Stimulated activated naive B cell treated with anti-CD40 and anti-IgM and Interleukin-4, amounts not matched to agents 10 μg/mL and 1 μg/mL and 100 μg/mL, for 72 hours (primary cell): Measurements from ENCODE around the gene RDH5.

ENCODE experiments used
- ATAC-seq, 2 donors: fragments of 150-1000 bp; cut with Tn5 transposase; replicated peaks; 2 replicates each; pipeline ENCODE4 v1.10.0; 2021; ENCODE audit warnings: moderate library complexity in 1 of 2
- DNase-seq: peaks from one replicate; pipeline ENCODE4 v3.0.0; 2021
- H3K27ac Mint-ChIP-seq: one replicate; pipeline ENCODE4 v1.8.0; 2022; ENCODE audit warnings: mild to moderate bottlenecking, mixed read lengths
- H3K27me3 Mint-ChIP-seq, 2 donors: one replicate each; pipeline ENCODE4 v1.8.0; 2022; ENCODE audit warnings: mixed read lengths in 2 of 2
- H3K36me3 Mint-ChIP-seq, 2 donors: one replicate each; pipeline ENCODE4 v1.8.0; 2022; ENCODE audit warnings: mixed read lengths in 2 of 2, mild to moderate bottlenecking in 1 of 2
- H3K4me1 Mint-ChIP-seq, 2 donors: one replicate each; pipeline ENCODE4 v1.8.0; 2022; ENCODE audit warnings: mixed read lengths in 2 of 2, mild to moderate bottlenecking in 1 of 2
- H3K4me3 Mint-ChIP-seq, 2 donors: one replicate each; pipeline ENCODE4 v1.8.0; 2022; ENCODE audit warnings: mild to moderate bottlenecking in 2 of 2, mixed read lengths in 2 of 2, moderate library complexity in 1 of 2
- H3K9me3 Mint-ChIP-seq, 2 donors: one replicate each; pipeline ENCODE4 v1.8.0; 2022; ENCODE audit warnings: mixed read lengths in 2 of 2, mild to moderate bottlenecking in 1 of 2

The RDH5 gene

DNA sequence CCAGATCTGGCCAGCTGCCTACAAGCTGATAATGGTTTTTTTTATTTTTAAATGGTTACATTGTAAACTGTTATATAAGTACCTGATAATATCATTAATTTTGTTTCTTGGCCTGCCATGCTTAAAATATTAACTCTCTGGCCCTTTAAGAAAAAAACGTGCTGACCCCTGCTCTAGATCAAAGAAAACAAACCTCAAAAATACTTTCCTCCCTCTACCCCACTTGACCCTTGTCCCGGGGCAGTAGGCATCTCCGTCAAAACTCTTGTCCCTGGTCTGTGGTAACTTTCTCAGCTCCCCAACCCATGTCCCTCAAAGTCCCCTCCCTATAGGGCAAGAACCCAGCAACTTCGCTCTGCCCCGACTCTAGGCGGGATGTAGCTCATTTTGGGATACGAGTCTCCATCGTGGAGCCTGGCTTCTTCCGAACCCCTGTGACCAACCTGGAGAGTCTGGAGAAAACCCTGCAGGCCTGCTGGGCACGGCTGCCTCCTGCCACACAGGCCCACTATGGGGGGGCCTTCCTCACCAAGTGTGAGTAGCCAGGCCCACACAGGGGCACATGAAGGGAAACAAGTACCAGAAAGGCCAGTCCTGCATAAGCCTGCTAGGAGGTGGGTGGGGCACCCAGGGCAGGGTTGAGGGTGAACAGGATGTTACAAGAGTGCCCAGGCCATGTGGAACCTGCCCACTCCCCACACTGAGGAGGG is 3.5 kb downstream of the RDH5 start:
- Mint-ChIP-seq H3K9me3 (no peaks in the 10 kb centered on the region), H3K27me3 (no peaks in the 10 kb centered on the region), H3K36me3 (peaks cover 12 to 29% of the 10 kb centered on the region in 2 donors), H3K27ac (peak overlapping the region; percentile 32), H3K4me1 (peaks cover 28 to 44% of the 10 kb centered on the region in 2 donors), H3K4me3 (no peak overlapping the region)
- DNase-seq (no peak), ATAC-seq (no peak)

DNA sequence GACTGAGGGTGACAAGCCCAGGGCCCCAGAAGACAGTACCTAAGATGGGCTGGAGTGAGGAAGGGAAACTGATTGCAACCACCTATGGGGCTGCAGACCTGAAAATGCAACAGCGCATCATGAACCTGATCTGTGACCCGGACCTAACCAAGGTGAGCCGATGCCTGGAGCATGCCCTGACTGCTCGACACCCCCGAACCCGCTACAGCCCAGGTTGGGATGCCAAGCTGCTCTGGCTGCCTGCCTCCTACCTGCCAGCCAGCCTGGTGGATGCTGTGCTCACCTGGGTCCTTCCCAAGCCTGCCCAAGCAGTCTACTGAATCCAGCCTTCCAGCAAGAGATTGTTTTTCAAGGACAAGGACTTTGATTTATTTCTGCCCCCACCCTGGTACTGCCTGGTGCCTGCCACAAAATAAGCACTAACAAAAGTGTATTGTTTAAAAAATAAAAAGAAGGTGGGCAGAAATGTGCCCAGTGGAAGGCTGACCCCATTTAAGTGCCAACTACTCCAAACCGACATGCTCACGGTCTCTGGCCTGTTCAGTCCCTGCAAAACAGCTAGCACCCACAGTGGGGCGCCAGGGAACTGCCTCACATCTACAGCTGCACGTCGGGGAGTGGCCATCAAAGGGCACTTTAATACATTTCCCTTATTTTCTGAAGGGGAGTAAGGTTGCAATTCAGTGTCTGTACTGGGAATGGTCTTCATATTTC is 4.2 kb downstream of the RDH5 start:
- ATAC-seq (peak; percentile 37 to 46), DNase-seq (peak; percentile 38)
- peaks cover 12 to 26% of the 10 kb centered on the region in 2 donors for H3K36me3 Mint-ChIP-seq
- H3K4me3 Mint-ChIP-seq = no peak overlapping the region
- H3K9me3 Mint-ChIP-seq = no peaks in the 10 kb centered on the region
- H3K27me3 Mint-ChIP-seq = no peaks in the 10 kb centered on the region
- H3K27ac Mint-ChIP-seq = peak overlapping the region; percentile 68
- H3K4me1 Mint-ChIP-seq = peaks cover 28 to 41% of the 10 kb centered on the region in 2 donors

DNA sequence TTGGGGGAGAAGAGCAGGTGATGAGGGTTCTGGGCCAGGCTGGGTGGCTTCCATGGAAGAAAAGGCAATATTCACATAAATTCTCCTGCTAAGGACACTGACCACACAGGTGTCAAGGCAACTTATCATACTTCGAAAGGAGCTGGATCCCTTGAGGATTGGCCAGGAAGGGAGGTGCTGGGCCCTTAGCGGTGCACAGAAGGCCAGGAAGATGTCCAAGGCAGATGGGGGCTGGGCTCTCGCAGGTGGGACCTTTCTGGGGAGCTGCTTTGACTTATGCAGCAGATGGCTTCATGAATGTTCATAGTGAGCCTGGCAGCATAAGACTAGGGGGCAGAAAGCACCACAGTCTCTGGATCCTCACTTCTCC is 4.7 kb downstream of the RDH5 start:
- H3K4me3 Mint-ChIP-seq = no peak overlapping the region
- DNase-seq (no peak), ATAC-seq (no peak)
- H3K36me3 Mint-ChIP-seq = peaks cover 12 to 30% of the 10 kb centered on the region in 2 donors
- H3K27me3 Mint-ChIP-seq = no peaks in the 10 kb centered on the region
- H3K4me1 Mint-ChIP-seq = peaks cover 31 to 43% of the 10 kb centered on the region in 2 donors
- H3K27ac Mint-ChIP-seq = peak overlapping the region; percentile 68
- no peaks in the 10 kb centered on the region for H3K9me3 Mint-ChIP-seq

DNA sequence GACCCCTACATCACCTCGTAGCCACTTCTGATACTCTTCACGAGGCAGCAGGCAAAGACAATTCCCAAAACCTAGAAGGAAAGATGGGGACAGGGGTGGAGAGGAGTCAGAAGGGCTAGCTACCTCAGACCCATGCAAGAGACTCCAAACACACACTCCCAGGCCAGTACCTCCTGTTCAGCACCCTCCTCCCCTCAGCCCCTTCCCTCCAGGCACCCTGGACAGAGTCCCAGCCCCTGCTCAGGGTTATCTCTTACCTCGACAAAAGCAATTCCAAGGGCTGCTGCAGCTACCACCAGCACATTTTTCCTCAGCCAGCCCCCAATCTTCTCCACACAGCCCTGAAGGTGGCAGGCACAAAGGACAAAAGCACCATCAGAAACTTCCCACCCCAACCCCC is 5.4 kb downstream of the RDH5 start:
- no peak for ATAC-seq
- Mint-ChIP-seq H3K36me3 (peaks cover 13 to 35% of the 10 kb centered on the region in 2 donors), H3K27me3 (no peaks in the 10 kb centered on the region), H3K27ac (peak overlapping the region; percentile 7), H3K9me3 (no peaks in the 10 kb centered on the region), H3K4me3 (no peak overlapping the region), H3K4me1 (peaks cover 37 to 49% of the 10 kb centered on the region in 2 donors)
- no peak for DNase-seq

DNA sequence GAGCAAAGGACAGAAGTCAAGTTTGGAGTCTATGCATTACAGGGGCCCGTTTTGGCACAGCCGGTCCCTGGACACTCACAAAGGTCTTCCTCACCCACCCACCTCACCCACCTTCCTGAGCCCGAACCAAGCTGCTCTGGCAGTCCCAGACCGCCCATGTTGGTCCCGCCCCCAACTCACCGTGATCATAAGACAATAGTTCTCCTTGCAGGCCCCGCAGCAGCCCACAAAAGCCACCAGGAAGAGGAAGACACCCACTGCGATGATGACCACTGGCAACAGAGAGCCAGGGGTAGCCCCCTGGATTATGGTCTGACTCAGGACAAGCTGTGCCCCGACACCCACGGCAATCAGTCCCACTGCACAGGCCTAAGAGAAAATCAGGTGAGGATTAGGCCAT is 6.8 kb downstream of the RDH5 start:
- H3K36me3 Mint-ChIP-seq = peaks cover 13 to 35% of the 10 kb centered on the region in 2 donors

DNA sequence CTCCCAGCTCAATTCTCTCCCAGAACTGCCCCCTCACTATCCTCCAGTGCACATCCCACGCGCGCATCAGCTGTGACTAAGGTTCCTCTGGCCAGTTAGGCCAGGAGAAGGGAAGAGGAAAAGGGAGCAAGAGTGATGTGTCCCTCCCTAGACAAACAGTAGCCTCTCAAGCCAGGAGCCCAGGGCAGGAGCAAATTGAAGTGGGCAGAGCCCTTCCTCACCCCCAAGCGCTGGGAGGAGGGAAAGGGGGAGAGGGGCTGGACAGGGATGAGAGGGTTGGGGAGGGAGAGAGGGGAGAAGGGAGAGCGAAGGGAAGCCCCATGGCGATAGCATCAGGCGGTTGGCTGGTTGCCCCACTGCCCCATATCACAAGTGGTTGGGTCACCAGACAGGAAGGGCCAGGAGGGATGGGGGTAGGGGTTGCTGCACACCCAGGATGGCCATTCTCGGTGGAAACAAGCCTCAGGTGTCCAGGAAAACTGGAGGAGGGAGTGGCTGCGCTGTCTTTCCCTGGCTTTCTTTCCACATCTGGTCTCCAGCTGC is 7.5 kb downstream of the RDH5 start:
- no peak for ATAC-seq
- no peak for DNase-seq
- Mint-ChIP-seq H3K36me3 (peaks cover 17 to 40% of the 10 kb centered on the region in 2 donors), H3K4me1 (peaks cover 40 to 57% of the 10 kb centered on the region in 2 donors), H3K27me3 (no peaks in the 10 kb centered on the region), H3K27ac (peak overlapping the region; percentile 65), H3K9me3 (no peaks in the 10 kb centered on the region), H3K4me3 (peak overlapping the region; percentile 90 to 95)

More for the DNA sequence above, 6.8 kb downstream of the RDH5 start:
- no peaks in the 10 kb centered on the region for H3K27me3 Mint-ChIP-seq
- H3K4me3 Mint-ChIP-seq = peak overlapping the region; percentile 90 to 95
- H3K4me1 Mint-ChIP-seq = peaks cover 37 to 52% of the 10 kb centered on the region in 2 donors
- peak overlapping the region; percentile 65 for H3K27ac Mint-ChIP-seq
- ATAC-seq (no peak), DNase-seq (no peak)
- H3K9me3 Mint-ChIP-seq = no peaks in the 10 kb centered on the region

DNA sequence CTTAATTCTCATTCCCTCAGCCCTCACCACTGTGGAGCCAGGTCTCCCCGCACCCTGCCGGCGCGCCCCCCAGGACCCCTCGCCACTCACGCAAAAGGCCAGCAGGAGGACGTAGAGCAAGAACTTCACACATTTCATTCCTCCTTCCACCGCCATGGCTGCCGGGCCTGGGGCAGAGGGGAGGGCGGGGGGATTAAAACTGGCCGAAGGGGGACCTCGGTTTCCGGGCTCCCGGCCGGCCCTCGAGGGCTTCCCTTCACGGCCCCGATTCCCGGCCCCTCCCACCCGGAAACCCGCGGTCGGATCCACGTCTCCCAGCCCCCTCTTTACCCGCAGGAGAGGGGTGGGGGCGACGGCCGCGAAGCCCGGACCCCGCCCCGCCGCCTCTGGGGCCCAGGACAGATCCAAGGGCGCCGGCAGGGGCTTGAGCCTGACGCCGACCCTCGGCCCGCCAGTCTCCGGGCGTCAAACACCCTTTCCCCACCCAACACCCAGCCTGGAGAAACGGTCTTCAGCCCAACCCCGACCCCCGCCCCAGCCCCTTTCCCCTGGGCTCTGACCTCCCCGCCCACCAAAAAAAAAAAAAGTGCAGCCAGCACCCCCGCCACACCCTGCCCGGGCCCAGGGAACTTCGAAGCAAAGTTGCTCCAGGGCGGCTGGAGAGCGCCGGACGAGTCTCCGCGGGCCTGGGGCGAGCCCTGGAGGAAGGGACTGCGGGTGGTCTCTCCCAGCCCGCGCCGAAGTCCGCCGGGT is 8.2 kb downstream of the RDH5 start:
- H3K4me3 Mint-ChIP-seq = peak overlapping the region; percentile 90 to 95
- ATAC-seq (peak; percentile 19 to 26), DNase-seq (no peak)
- peak overlapping the region; percentile 59 for H3K27ac Mint-ChIP-seq
- H3K4me1 Mint-ChIP-seq = peaks cover 40 to 60% of the 10 kb centered on the region in 2 donors
- H3K27me3 Mint-ChIP-seq = no peaks in the 10 kb centered on the region
- H3K9me3 Mint-ChIP-seq = no peaks in the 10 kb centered on the region
- H3K36me3 Mint-ChIP-seq = peaks cover 17 to 40% of the 10 kb centered on the region in 2 donors

DNA sequence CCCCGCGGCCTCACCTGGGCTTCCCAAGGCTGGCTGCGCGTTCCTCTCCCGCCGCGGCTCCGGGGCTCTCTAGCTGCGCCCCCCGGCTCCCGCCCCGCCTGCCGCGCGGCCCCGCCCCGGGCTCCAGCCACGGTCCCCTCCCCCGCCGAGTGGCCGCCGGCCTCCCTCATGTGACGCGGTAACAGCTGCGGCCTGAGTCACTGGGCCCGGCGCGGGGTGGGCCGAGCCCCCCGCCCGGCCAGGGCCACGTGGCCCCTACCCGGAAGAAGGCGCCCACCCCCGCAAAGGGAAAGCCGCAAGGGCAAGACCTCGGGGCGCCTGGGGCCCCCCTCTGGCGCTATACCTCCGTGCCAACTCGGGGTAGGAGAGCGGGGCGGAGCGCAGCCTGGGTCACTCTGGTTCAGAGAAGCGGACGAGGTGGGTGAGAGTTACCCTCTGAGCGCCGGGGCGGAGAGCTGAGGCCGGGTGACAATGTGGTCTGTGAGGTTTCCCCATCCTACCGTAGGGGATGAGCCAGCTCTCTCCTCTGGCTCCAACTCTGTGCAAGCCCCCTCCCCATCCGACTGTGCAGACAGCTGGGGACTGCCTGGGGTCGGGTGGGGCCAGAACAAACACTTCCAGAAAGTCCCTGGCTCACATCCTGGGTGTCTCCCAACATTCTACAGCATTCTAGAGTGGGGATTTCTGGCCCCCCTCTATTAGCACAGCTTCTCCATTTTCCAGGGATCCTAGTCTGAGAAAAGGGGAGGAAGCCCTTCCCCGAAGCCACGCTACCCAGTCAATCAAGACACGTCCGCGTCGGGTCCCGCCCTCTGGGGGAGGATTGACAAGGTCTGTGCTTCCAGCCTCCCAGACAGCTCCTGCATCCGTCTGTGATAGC is 9.0 kb downstream of the RDH5 start, which contains the start of gene CD63:
Gene CD63, minus strand, starts transcription at position 71 of the 880 bp plus-strand sequence. CDS start 668 bp downstream, outside the sequence.
- peaks cover 40 to 60% of the 10 kb centered on the region in 2 donors for H3K4me1 Mint-ChIP-seq
- DNase-seq = peak; percentile 75
- peak within 1 kb of the TSS; percentile 97 for H3K27ac Mint-ChIP-seq
- ATAC-seq = peak; percentile 74 to 80
- no peaks in the 10 kb centered on the region for H3K9me3 Mint-ChIP-seq
- peak within 1 kb of the TSS; percentile 90 to 95 for H3K4me3 Mint-ChIP-seq
- no peaks in the 10 kb centered on the region for H3K27me3 Mint-ChIP-seq
- H3K36me3 Mint-ChIP-seq = peaks cover 14 to 35% of the 10 kb centered on the region in 2 donors

DNA sequence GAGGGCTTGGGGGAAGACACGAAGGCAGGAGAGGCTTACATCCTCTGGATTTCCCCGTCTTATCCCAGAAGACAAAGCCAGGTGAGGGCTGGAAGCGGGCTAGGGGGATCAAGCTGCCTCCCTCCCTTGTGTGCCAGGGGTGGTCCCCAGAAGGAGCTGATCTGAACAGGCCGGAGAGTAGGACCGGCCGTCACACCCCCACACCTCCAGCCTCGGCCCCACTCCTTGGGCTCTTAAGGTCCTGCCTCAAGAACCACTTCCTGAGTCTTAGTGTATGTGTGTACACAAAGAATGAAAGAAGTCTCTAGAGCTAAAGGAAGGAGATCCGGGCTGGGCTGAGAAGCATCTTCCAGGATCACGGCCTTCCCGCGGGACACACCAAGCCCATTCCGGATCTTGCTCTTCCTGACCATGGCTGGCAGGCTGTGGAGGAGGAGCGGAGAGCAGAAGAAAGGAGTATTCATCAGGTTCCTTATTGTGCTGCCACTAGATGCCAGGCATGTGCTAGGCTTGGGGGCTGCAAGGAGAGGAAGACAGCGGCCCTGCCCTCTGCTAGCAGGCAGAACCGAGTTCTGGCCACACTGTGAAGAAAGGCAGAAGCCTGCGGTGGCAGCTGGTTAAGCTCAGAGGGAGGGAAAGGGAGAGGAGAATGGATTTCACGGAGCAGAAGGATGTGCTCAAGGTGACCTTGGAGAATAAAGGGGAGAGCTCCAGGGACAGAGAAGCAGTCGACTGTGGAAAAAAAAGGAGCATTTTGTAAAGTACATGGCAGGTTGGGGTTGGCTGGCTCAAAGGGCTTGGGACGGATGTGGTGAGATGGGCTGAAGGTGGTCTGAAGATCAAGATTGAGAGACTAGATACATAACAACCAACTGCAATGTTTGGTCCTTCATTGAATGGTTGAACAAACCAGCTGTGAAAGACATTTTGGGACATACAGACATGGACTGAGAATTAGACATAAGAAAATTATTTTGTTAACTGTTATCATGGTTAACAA is 9.9 kb downstream of the RDH5 start:
- H3K27ac Mint-ChIP-seq = peak overlapping the region; percentile 97
- no peaks in the 10 kb centered on the region for H3K9me3 Mint-ChIP-seq
- H3K36me3 Mint-ChIP-seq = peaks cover 9 to 31% of the 10 kb centered on the region in 2 donors
- peaks cover 35 to 53% of the 10 kb centered on the region in 2 donors for H3K4me1 Mint-ChIP-seq
- ATAC-seq (peak; percentile 41), DNase-seq (no peak)
- H3K27me3 Mint-ChIP-seq = no peaks in the 10 kb centered on the region
- H3K4me3 Mint-ChIP-seq = peak overlapping the region; percentile 90 to 95

DNA sequence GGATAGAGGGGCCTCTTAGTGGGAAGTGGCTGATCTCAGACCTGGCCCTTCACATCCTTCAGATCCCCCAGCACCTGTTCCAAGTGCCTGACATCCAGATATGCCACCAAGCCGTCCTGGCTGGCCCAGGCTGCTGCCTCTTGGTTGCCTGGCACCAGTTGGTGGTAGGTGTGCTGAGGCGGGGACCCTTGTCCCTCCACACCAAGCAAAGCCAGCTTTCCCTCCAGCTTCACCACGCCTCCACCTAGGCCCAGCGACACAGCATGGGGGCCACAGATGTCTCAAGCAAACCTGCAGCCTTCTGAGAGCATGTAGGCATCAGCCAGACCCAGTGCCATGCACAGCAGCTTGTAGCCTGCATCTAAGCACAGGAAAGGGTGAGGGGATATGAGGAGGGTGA is 12.1 kb downstream of the RDH5 start:
- Mint-ChIP-seq H3K27me3 (no peaks in the 10 kb centered on the region), H3K9me3 (no peaks in the 10 kb centered on the region), H3K36me3 (peaks cover 6 to 14% of the 10 kb centered on the region in 2 donors), H3K4me1 (peaks cover 27 to 45% of the 10 kb centered on the region in 2 donors), H3K27ac (no peak overlapping the region), H3K4me3 (no peak overlapping the region)
- DNase-seq (no peak), ATAC-seq (no peak)

DNA sequence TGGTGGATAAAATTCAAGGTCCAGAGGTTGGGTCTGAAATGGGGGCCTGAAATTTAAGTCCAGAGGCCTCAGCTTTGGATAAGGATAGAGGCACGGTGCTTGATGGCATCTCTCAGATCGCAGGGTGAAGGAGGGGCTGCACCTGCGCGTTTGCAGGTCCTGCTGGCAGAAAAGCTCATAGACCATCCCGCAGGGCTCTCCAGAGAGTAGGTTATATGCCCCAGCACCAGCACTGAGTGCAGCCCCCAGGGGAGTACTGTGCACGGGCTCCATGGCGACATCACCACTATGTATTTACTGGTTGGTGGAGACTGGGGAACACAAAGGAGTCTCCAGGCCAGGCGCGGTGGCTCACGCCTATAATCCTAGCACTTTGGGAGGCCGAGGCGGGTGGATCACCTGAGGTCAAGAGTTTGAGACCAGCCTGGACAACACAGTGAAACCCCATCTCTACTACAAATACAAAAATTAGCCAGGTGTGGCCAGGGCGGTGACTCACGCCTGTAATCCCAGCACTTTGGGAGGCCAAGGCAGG is 12.9 kb downstream of the RDH5 start:
- DNase-seq (no peak), ATAC-seq (no peak)
- Mint-ChIP-seq H3K27me3 (no peaks in the 10 kb centered on the region), H3K27ac (no peak overlapping the region), H3K36me3 (peaks cover 6 to 14% of the 10 kb centered on the region in 2 donors), H3K4me1 (peaks cover 27 to 45% of the 10 kb centered on the region in 2 donors), H3K4me3 (no peak overlapping the region), H3K9me3 (no peaks in the 10 kb centered on the region)

DNA sequence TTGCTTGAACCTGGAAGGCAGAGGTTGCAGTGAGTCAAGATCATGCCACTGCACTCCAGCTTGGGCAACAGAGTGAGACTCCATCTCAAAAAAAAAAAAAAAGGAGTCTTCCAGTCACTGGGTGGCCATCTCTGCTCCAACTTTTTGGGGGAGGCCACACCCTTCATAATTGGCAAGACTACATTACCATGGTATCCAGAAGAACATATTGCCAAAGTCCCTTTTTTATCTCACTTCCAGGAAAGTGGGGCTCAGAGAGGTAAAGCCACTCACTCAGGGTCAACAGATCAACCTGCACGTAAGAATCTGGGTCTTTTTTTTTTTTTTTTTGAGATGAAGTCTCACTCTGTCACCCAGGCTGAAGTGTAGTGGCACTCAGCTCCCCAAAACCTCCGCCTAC is 13.7 kb downstream of the RDH5 start:
- DNase-seq (no peak), ATAC-seq (no peak)
- no peaks in the 10 kb centered on the region for H3K27me3 Mint-ChIP-seq
- H3K4me3 Mint-ChIP-seq = no peak overlapping the region
- no peaks in the 10 kb centered on the region for H3K9me3 Mint-ChIP-seq
- peaks cover 31 to 51% of the 10 kb centered on the region in 2 donors for H3K4me1 Mint-ChIP-seq
- no peak overlapping the region for H3K27ac Mint-ChIP-seq
- peaks cover 6 to 14% of the 10 kb centered on the region in 2 donors for H3K36me3 Mint-ChIP-seq
